HG03575 (cell line): ENCODE data around the gene R3HDM4.
"Not testable (repeated sequence)": the region's sequence is repeated elsewhere in the genome, so short reads cannot be mapped to it uniquely, and the experiment has no call there.

Source experiments
- ATAC-seq: cut with Tn5 transposase; IDR thresholded peaks from one replicate; pipeline ENCODE4 v1.9.1; 2021; ENCODE audit not compliant: unreplicated experiment, insufficient number of reproducible peaks, low FRiP score; ENCODE audit errors: extremely low read depth

R3HDM4 gene

GRCh38 chr19:913080-913748 lies at the start of gene R3HDM4:
Gene R3HDM4 (minus strand): TSS chr19:913219. CDS start chr19:913157, 62 bp downstream.
- ATAC-seq, result no peak

GRCh38 chr19:961866-962620 lies 49.0 kb upstream of the R3HDM4 start:
- no peak for ATAC-seq

DNA sequence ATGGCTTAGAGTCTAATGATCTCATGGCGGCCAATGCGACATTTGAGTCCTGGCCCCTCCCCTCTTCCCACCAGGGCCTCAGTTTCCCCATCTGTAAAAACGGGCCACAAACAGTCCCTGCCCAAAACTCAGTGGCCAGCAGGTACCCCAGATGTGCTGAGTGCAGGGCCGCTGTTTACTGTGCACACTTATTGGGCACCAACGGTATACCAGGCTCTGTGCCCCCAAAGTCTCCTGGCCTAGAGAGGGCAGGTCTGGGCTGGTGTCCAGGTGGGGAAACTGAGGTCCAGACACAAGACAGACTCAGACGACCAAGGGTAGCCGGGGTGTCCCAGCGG lies 47.6 kb upstream of the R3HDM4 start:
- no peak for ATAC-seq

DNA sequence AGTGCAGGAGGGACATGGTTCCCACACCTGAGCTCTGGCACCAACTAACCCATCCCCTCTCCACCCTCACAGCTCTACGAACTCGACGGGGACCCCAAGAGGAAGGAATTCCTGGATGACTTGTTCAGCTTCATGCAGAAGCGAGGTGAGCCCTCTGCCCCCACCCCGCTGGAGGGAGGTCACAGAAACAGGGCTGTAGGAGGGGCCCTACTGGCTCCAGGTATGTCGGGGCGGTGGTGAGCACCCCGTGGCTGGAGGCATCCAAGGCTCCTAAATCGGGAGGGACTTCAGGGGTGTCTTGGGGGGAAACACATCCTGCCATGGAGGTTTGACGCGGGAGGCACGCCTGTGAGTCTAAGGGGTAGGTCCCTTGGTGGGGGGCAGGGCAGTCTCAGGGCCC lies 47.0 kb upstream of the R3HDM4 start:
- no peak for ATAC-seq

GRCh38 chr19:958967-959855 lies 46.2 kb upstream of the R3HDM4 start:
- no peak for ATAC-seq

DNA sequence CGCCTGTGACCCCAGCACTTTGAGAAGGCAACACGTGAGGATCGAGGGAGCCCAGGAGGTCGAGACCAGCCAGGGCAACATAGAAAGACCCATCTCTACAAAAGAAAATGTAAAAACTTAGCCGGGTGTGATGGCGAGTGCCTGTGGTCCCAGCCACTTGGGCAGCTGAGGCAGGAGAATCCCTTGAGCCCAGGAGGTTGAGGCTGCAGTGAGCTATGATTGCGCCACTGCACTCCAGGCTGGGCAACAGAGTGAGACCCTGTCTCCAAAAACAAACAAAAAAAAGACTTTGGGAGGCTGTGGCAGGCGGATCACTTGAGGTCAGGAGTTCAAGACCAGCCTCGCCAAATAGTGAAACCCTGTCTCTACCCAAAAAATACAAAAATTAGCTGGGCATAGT lies 44.6 kb upstream of the R3HDM4 start:
- not testable (repeated sequence) for ATAC-seq

DNA sequence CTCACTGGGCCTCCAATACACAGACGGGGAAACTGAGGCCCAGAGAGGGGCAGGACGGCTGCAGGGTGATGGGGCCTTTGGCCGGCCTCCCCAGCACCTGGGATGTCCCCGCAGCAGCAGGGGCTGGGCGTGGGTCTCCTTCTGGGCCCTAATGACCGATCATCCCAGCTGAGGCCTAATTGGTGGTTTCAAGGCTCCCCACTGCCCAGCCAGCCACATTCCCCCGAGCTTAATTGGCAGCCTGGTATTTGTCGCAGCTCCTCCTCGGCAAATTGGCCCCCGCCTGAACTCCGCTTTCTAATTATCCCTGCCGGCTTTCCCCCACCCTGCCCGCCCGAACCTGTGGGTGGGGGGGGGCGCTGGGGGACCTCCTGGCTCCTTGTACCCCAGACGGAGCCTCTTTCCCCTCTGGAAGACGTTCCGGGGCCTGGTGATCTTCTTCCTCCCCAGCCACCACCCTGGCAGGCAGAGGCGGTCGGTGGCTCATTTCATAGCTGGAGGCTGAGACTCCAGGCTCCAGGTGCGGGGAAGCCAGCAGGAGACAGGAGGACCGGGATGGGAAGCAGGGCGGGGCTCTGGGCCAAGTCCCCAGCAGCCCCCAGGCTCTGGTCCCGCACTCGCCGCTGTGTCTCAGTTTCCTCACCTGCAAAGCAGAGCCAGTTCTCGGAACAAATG lies 43.9 kb upstream of the R3HDM4 start:
- ATAC-seq, result no peak

GRCh38 chr19:955803-956765 lies 43.1 kb upstream of the R3HDM4 start:
- no peak for ATAC-seq

- no peak for ATAC-seq
Observed at GRCh38 chr19:954672-955494, 41.9 kb upstream of the R3HDM4 start.

- no peak for ATAC-seq
Observed at GRCh38 chr19:954272-954671, 41.3 kb upstream of the R3HDM4 start.

DNA sequence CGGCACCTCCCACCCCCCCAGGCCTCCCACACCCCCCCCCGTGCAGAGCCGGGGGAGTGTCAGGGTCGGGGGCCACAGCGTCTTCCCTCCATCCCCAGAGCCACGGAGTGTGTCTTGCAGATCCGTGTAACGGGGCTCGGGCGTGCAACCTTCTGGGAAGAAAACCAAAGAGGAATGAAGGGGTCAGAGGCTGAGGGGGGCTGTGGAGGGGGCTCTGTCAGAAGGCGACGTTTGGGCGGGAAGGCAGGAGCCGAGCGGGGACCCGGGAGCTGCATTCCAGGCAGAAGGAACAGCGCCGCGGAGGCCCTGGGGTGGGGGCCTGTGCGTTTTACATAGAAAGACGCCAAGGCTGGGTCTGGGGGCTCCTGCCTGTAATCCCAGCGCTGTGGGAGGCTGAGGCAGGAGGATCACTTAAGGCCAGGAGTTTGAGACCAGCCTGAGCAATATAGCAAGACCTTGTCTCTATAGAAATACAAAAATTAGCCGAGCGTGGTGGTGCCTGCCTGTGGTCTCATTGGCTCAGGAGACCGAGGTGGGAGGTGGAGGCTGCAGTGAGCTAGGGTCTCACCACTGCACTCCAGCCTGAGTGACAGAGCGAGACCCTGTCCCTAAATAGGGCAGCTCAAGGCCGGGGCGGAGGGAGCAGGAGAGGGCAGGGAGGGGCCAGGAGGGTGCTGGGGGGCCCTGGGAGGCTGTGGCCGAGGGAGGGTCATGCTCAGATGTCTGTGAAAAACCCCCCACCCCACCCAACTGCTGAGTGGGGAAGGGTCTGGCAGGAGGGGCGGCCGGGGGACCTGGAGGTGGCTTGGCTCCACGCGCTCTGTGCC lies 40.6 kb upstream of the R3HDM4 start:
- no peak for ATAC-seq

DNA sequence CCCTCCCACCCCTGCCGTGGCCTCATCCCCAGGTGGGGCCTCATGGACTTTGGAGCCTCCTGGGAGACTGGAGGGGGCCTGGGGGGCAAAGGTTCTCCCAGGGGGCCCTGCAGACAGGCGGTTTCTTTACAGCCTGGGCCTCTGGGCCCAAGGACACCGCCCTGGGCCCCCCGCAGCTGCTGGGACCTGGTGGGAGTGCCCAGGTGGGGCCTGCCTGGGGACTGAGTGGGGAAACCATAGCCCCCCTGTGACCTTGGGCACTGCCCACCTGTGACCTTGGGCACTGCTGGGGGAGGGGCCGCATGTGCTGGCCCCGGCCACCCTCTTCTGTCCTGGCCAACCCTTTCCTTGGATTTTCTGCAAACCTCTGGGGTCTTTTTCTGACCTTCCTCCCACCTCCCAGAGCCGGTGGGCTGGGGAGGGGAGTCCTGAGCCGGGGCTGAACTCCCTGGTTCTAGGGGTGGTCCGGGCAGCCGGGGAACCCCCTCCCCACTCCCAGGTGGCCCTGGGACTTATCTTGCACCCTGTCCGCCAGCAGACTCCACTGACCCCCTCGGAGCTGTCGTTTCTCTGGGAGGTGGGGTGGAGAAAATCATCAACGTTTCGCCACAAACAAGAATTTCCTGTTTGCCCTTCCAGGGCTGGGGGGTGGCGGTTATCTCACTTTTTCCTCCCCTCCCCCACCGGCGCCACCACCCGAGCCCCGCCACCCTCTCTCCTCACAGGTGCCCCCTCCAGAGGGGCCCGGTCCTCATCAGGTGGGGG lies 39.8 kb upstream of the R3HDM4 start:
- no peak for ATAC-seq

- no peak for ATAC-seq
Observed at GRCh38 chr19:952049-952679, 39.1 kb upstream of the R3HDM4 start.

GRCh38 chr19:950352-951066 lies 37.5 kb upstream of the R3HDM4 start:
- no peak for ATAC-seq
